Measurements from ENCODE around the gene CGRRF1.

The CGRRF1 gene

GRCh38 chr14:54509546-54510501 is at the start of gene CGRRF1:
Gene CGRRF1, plus strand, starts transcription at chr14:54509906. Its CDS starts 54 bp downstream, at chr14:54509960.
- peak; percentile 98 for DNase-seq (ENCODE audit: low spot score)

DNA sequence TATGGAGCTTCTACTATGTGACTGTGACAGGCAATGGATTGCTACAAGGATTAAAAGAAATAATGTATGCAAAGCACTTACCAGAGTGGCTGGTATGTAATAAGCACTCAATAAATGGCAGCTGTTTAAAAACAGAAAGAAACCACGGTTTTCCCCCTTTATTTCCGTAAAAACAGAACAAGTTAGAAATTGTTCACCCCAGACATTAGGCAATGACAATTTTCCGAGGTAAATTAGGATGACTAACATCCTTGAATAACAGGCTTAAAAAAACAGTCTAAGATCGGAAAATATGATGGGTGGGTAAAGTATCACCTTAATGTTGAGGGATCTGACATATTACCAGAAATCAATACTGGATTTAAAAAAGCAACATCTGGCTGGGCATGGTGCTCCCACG is 47.7 kb upstream of the CGRRF1 start:
- DNase-seq (ENCODE audit: low spot score), result no peak

- peak; percentile 69 for DNase-seq (ENCODE audit: low spot score)
These were observed 44.1 kb upstream of the CGRRF1 start for GRCh38 chr14:54465654-54466053.

DNA sequence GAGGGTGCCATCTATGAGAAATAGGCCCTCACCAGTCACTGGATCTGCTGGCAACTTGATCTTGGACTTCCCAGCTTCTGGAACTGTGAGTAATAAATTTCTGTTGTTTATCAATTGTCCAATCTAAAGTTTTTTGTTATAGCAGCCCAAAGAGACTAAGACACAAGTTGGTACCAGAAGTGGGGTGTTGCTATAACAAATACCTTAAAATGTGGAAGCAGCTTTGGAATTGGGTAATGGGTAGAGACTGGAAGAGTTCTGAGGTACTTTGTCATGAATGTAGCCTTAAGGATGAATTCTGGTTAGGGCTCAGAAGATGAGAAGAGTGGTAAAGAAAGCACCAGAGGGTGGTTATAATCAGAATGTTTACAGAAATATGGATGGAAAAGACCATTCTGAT is 42.4 kb upstream of the CGRRF1 start:
- no peak for DNase-seq (ENCODE audit: low spot score)

GRCh38 chr14:54470701-54471100 is 39.0 kb upstream of the CGRRF1 start:
- no peak for DNase-seq (ENCODE audit: low spot score)

DNA sequence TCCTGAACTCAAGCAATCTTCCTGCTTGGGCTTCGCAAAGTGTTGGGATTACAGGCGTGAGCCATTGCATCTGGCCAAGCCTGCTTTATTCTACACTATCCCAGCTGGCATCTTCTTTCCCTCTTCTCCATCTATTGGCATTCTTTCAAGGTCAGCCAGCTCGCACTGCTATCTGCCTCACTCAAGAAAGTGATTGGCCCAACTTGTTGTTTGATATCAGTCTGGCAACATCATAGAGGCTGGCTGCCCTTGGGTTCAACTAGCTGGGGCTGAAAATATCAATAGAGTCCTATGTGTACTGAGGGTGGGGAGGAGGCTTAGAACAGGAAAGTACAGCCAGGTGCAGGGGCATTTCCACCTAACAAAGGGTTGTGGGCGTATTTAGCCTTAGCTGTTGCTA is 38.1 kb upstream of the CGRRF1 start:
- no peak for DNase-seq (ENCODE audit: low spot score)

- peak; percentile 22 for DNase-seq (ENCODE audit: low spot score)
These were observed 37.4 kb upstream of the CGRRF1 start for GRCh38 chr14:54472315-54472714.

- no peak for DNase-seq (ENCODE audit: low spot score)
These were observed 35.4 kb upstream of the CGRRF1 start for GRCh38 chr14:54474232-54474793.

DNA sequence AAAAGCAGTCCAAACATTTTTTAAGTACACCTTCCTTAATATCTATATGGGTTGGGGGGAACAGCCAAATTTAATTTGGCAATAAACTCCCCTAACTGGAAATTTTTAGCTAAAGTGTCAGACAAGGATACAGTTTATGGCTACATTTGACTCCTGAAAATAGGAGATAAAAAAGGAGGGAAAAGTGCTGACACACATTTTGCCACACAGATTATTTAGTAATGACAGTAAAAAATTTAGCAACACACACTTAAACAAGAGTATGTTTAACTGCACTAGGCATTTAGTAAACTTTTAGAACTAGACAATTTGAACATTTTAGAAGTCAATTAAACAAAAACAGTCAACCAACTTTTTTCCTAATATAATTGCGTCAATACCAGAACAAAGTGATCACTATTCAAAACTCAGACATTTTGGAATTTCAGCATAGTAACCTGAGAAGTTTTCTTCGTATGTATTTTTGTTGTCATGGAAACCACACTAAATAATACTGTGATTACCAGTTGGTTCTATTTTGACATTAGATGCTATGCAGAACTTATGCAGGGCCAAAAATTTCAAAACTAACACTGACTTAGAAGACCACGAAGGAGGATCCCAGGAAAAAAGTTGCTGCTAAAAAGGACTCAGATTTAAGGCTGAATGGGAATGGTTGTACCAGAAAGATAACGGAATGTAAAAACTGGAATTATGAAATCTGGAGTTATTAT is 34.4 kb upstream of the CGRRF1 start:
- DNase-seq (ENCODE audit: low spot score), result no peak

DNA sequence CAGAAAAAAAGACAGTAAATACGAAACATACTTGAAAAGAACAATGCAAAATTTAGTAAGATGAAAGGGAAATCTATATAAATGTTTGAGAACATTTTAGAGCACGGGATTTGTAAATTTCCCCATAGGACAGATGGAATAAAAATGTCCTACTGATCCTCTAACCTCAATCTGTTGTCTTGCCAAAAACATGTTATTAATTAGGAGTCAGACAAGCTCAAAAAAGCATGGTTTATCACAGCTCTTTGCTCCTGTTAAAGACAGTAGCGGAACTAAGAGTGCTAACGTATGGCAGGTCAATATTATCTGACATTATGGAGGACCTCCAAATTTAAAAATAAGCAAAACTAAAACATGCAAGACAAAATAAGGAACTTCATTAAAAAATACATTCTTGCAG is 33.8 kb upstream of the CGRRF1 start:
- peak; percentile 18 for DNase-seq (ENCODE audit: low spot score)

GRCh38 chr14:54478636-54479215 is 31.0 kb upstream of the CGRRF1 start:
- no peak for DNase-seq (ENCODE audit: low spot score)

DNA sequence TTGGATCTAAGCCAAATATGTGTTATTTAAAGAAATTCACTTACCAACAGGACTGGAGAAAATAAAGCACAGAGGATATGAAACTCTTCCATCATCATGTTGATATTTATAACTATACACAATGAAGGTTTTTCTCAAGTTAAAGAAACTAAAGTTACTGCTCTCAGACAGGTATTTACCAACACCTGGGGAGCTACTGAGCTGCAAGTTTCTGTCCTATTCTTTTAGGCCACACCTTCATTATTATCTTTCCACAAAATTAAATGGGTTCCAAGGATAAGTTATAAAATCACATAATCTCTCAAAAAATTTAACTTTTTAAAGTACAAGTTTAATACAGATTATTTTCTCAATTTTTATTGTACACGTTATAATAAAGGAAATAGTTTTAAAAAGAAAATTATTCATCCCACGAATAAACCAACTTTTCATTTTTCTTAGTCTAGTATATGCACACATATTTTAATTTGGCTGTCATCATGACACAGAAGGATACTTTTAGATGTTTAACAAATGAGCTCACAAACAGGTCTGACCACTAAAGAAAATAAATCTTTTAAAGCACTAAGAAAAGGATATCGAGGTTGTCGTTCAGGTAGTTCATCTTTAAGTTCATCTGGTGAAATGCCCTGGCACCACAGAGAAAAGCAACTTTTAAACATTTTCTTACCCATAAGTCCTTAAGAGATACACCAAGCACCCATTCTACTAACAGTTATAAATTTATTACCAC is 28.7 kb upstream of the CGRRF1 start:
- no peak for DNase-seq (ENCODE audit: low spot score)

DNA sequence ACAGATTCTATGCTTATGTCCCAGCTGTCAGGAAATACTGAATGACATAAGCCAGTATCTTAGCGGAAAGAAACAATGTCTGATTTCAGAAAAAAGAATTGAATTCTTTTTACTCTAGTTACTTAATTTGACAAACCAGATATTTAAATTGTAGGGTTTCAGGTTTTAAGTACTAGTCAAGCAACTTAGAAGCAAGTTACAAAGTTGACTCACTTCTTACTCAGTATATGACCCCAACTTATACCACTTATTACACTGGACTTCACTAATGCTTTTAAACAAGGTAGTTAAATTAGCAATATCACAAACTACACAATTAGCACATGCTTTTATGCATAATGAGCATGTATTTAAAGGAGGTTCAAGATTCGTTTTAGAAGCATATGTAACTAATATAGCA is 28.0 kb upstream of the CGRRF1 start:
- no peak for DNase-seq (ENCODE audit: low spot score)

GRCh38 chr14:54483073-54483745 is 26.5 kb upstream of the CGRRF1 start:
- no peak for DNase-seq (ENCODE audit: low spot score)

GRCh38 chr14:54483846-54484245 is 25.9 kb upstream of the CGRRF1 start:
- no peak for DNase-seq (ENCODE audit: low spot score)

DNA sequence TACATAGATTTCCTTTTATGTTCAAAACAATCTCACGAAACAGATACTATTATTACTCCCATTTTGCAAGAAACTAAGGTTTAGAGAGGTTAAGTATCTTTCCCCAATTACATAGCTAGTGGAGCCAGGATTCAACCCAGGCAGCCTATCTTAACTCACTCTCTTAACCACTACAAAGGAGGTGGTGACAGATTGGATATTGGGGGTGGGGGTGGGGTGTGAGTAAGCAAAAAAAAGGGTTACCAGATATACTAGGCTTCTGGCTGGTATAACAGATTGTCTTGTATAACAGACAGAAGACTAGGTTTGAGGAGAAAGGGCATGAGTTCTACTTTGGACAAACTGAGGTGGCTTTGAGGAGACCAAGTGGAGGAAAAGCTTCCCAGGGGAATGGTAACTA is 23.0 kb upstream of the CGRRF1 start:
- no peak for DNase-seq (ENCODE audit: low spot score)

DNA sequence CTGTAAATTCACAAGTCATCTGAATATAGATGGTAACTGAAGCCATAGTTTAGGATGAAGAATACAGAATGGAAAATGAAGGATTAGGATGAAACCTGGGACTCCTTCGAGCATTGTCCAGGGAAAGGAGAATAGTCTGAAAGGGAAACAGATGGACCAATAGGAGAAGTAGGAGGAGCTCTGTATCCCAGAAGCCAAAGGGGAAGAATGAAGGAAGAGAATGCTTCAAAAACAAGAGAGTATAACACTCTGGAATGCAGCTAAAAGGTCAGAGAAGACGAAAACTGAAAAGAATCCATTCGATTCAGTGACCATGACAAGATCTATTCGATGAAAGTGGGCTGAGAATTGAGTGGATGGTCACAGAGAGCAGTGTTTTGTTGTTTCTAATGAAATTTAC is 21.9 kb upstream of the CGRRF1 start:
- DNase-seq (ENCODE audit: low spot score), result peak; percentile 56

DNA sequence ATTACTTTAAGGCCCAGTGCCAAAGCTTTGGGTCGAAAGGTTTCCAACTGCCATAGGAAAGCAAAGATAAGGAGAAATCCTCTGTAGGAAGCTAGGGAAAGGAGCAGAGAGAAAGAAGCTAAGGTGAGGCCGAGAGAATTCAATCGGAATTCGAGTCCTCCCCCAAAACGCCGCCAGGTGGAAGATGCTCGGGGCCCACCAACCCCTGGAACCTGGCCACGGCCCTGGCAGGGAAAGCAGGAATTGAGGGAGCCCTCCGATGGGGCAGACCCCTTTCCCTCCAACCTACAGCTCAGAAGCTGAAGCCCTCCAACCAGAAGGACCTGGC is 21.4 kb upstream of the CGRRF1 start:
- DNase-seq (ENCODE audit: low spot score), result no peak

DNA sequence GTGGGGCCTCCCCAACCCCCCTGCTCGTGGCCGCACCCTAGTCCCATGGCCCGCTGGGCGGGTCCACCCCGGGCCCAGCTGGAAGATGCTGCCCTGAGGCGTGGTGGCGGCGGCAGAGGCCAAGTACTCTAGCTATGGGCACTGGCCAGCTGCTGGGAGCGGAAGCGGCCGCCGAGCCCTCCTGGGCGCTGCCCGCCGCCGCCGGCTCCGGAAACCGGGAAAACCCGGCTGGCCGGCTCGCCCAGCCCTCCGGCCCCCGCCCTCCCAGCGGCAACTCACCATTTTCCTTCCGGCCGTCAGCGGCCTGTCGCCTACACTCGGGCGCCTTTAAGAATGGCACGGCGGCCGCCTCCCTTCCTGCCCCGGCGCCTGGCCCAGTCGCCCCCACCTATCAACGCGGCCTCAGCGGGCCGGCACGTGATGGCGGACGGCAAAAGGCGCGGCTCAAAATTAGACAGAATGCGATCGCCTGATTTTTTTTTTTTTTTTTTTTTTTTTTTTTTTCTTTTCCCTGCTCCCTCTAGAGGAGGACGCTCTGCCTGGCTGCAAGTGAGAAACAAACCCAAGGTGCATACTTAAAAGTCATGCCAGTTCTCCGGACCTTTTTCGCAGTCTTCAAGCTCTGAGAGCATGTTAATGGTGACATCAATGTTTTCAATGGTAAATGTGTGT is 20.9 kb upstream of the CGRRF1 start, which contains the start of gene GMFB:
Gene GMFB (minus strand): TSS at position 335 of the 672 bp plus-strand sequence. CDS start 53 bp downstream, at position 282.
- DNase-seq (ENCODE audit: low spot score), result peak; percentile 88

GRCh38 chr14:54489318-54489683 is 20.4 kb upstream of the CGRRF1 start:
- DNase-seq (ENCODE audit: low spot score), result no peak
